NT2/D1 (cell line): ENCODE measurements around the gene CCDC149.

Experiments used
- SUZ12 ChIP-seq: IDR thresholded peaks from 2 replicates; pipeline ENCODE4 v1.6.1; 2011; ENCODE audit not compliant: insufficient read length, insufficient read depth; ENCODE audit errors: extremely low read depth
- ZNF274 ChIP-seq: IDR thresholded peaks from 2 replicates; pipeline ENCODE4 v1.6.1; 2011; ENCODE audit warnings: mild to moderate bottlenecking, low read depth, low read length

- TF ChIP-seq SUZ12 (no peak), ZNF274 (no peak)
These were observed 24.9 kb downstream of the CCDC149 start for GRCh38 chr4:24887881-24888430.
